ENCODE measurements around the gene SH3D21. TPM values are rescaled to one million over a fixed set of nuclear protein-coding genes. Genes with fewer than 3 reads are reported as not detected.

The SH3D21 gene
- polyA plus RNA-seq, 3 donors: 0.56 TPM; not detected in 2

DNA sequence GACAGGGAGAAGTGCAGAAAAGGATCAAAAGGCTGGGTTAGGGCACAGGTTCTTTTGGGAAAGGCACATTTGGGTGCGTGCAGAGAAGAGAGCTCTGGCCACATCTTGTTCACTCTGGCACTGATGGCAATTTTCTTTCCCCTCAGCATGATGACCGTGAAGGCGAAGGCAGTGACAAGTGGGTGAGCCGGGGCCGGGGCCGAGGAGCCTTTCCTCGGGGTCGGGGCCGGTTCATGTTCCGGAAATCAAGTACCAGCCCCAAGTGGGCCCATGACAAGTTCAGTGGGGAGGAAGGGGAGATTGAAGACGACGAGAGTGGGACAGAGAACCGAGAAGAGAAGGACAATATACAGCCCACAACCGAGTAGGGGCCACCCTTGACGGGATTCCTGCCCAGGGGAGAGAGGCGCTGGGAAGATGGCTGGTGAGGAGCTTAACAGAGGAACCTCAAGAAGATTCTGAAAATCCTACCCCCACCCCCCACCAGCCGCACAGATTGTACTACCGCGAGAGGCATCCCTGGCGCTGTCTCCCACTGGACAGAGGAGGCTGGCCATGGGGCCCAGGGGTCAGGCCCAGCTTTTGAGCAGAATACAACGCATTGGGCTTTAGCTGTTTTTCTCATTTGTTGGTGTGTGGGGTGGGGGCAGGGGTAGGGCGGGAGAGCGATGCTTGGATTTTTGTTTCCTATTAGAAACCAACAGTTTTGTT, 2.4 kb upstream of the SH3D21 start:
- H3K9me3 Mint-ChIP-seq: peaks cover 0 to 2% (median 0%) of the 10 kb centered on the region in 7 donors
- Histone ChIP-seq H3K79me2 (ENCODE audit: insufficient read depth, low read length) (no peaks in the 10 kb centered on the region), H3K9ac (ENCODE audit: insufficient read depth, low read length, poor library complexity, severe bottlenecking) (no peak overlapping the region), H3K4me1 (ENCODE audit: control insufficient read depth in 1 of 2, insufficient read depth in 2 of 2, low read length in 2 of 2) (peaks cover 33 to 51% of the 10 kb centered on the region in 2 donors), H3K9me3 (replicated peaks in 1 of 2; ENCODE audit: control insufficient read depth in 1 of 2, insufficient read depth in 1 of 2, low read length in 2 of 2) (no peaks in the 10 kb centered on the region), H3K4me3 (replicated peaks in 1 of 3; ENCODE audit: low read depth in 2 of 3, low read length in 3 of 3) (no peak overlapping the region), H3K27ac (ENCODE audit: low read depth in 1 of 2, low read length in 2 of 2) (peak overlapping the region in 1 of 2 donors; percentile 3), H3K36me3 (replicated peaks in 1 of 2; ENCODE audit: control insufficient read depth in 1 of 2, insufficient read depth in 2 of 2, low read length in 2 of 2) (peaks cover 41 to 45% of the 10 kb centered on the region in 2 donors), H3K27me3 (ENCODE audit: control insufficient read depth in 2 of 2, insufficient read depth in 2 of 2, low read length in 2 of 2) (peaks cover 0 to 4% of the 10 kb centered on the region in 2 donors), H2AFZ (ENCODE audit: insufficient read depth, low read depth, low read length, poor library complexity, severe bottlenecking) (no peak overlapping the region), H4K20me1 (ENCODE audit: insufficient read depth, low read length) (peaks cover 66% of the 10 kb centered on the region), H3K4me2 (replicated peaks; ENCODE audit: extremely low read depth, low read length, poor library complexity, severe bottlenecking) (no peak overlapping the region)
- H3K27me3 Mint-ChIP-seq (ENCODE audit: low read depth in 3 of 3): peaks cover 2 to 7% (median 5%) of the 10 kb centered on the region in 3 donors
- WGBS (ENCODE audit: insufficient coverage): 100% methylated on average over 1 of the region's 23 CpGs
- DNase-seq: no peak
- intact Hi-C loops (cut with micrococcal nuclease): loop anchor here in 1 of 2 donors (10.0 kb wide), 1 partner anchor 1171 kb away; the partner anchor contains the start of gene ZC3H12A
- H3K27ac Mint-ChIP-seq: peak overlapping the region; percentile 31 to 90 (median 75)
- H3K4me3 Mint-ChIP-seq: no peak overlapping the region
- H3K4me1 Mint-ChIP-seq: peaks cover 51% of the 10 kb centered on the region
- TF ChIP-seq, protein P1, sequence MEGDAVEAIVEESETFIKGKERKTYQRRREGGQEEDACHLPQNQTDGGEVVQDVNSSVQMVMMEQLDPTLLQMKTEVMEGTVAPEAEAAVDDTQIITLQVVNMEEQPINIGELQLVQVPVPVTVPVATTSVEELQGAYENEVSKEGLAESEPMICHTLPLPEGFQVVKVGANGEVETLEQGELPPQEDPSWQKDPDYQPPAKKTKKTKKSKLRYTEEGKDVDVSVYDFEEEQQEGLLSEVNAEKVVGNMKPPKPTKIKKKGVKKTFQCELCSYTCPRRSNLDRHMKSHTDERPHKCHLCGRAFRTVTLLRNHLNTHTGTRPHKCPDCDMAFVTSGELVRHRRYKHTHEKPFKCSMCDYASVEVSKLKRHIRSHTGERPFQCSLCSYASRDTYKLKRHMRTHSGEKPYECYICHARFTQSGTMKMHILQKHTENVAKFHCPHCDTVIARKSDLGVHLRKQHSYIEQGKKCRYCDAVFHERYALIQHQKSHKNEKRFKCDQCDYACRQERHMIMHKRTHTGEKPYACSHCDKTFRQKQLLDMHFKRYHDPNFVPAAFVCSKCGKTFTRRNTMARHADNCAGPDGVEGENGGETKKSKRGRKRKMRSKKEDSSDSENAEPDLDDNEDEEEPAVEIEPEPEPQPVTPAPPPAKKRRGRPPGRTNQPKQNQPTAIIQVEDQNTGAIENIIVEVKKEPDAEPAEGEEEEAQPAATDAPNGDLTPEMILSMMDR (IDR thresholded peaks at IDR 0.05): no peak
- peaks cover 51 to 52% of the 10 kb centered on the region in 2 donors for H3K36me3 Mint-ChIP-seq

DNA sequence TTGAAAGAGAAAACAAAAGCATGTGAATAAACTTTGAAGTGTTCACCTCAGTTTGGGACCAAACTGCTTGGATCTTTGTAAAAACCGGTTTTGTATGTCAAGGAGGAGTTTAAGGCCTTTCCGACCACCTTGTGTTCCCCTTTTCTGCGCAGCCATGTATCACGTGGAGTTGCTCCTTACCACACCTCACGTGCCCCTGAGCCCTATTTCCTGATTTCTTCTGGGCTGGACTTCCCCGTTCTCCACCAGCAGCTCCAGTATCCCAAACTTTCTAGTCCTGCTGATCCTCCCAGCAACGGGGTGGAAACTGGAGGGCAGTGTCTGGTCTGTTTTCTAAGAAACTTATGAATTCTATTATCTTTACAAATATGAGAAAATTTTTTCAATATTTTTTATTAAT, 1.6 kb upstream of the SH3D21 start:
- TF ChIP-seq, protein P1 (IDR thresholded peaks at IDR 0.05): no peak
- no peak overlapping the region for H2AFZ ChIP-seq (ENCODE audit: insufficient read depth, low read depth, low read length, poor library complexity, severe bottlenecking)
- no peak overlapping the region for H3K4me3 ChIP-seq (replicated peaks in 1 of 3; ENCODE audit: low read depth in 2 of 3, low read length in 3 of 3)
- Mint-ChIP-seq H3K9me3 (peaks cover 0 to 2% (median 0%) of the 10 kb centered on the region in 7 donors), H3K27me3 (ENCODE audit: low read depth in 3 of 3) (peaks cover 2 to 7% (median 5%) of the 10 kb centered on the region in 3 donors), H3K4me3 (peak overlapping the region in 1 of 2 donors; percentile 39), H3K4me1 (peaks cover 51% of the 10 kb centered on the region), H3K36me3 (peaks cover 46 to 48% of the 10 kb centered on the region in 2 donors), H3K27ac (peak overlapping the region in 6 of 7 donors; percentile 48 to 90 (median 74))
- peaks cover 63% of the 10 kb centered on the region for H4K20me1 ChIP-seq (ENCODE audit: insufficient read depth, low read length)
- no peak overlapping the region for H3K9ac ChIP-seq (ENCODE audit: insufficient read depth, low read length, poor library complexity, severe bottlenecking)
- peaks cover 33 to 48% of the 10 kb centered on the region in 2 donors for H3K4me1 ChIP-seq (ENCODE audit: control insufficient read depth in 1 of 2, insufficient read depth in 2 of 2, low read length in 2 of 2)
- no peak overlapping the region for H3K27ac ChIP-seq (ENCODE audit: low read depth in 1 of 2, low read length in 2 of 2)
- no CpG with 5 or more reads among the region's 7 CpGs for WGBS (ENCODE audit: insufficient coverage)
- no peaks in the 10 kb centered on the region for H3K79me2 ChIP-seq (ENCODE audit: insufficient read depth, low read length)
- intact Hi-C loops (cut with micrococcal nuclease): loop anchor here in 1 of 2 donors (10.0 kb wide), 1 partner anchor 1170 kb away; the partner anchor contains the start of gene ZC3H12A
- H3K27me3 ChIP-seq (ENCODE audit: control insufficient read depth in 2 of 2, insufficient read depth in 2 of 2, low read length in 2 of 2): peaks cover 0 to 4% of the 10 kb centered on the region in 2 donors
- no peak overlapping the region for H3K4me2 ChIP-seq (replicated peaks; ENCODE audit: extremely low read depth, low read length, poor library complexity, severe bottlenecking)
- peak; percentile 70 to 96 (median 89) for DNase-seq
- peaks cover 39 to 41% of the 10 kb centered on the region in 2 donors for H3K36me3 ChIP-seq (replicated peaks in 1 of 2; ENCODE audit: control insufficient read depth in 1 of 2, insufficient read depth in 2 of 2, low read length in 2 of 2)
- H3K9me3 ChIP-seq (replicated peaks in 1 of 2; ENCODE audit: control insufficient read depth in 1 of 2, insufficient read depth in 1 of 2, low read length in 2 of 2): no peaks in the 10 kb centered on the region

All from CD14-positive monocyte (primary cell).